ENCODE data around the gene FAM171A2. TPM values are rescaled to one million over a fixed set of nuclear protein-coding genes. Genes with fewer than 3 reads are reported as not detected.

The FAM171A2 gene
- total RNA-seq: 1 to 10 TPM; 2.4 to 3.3 TPM

DNA sequence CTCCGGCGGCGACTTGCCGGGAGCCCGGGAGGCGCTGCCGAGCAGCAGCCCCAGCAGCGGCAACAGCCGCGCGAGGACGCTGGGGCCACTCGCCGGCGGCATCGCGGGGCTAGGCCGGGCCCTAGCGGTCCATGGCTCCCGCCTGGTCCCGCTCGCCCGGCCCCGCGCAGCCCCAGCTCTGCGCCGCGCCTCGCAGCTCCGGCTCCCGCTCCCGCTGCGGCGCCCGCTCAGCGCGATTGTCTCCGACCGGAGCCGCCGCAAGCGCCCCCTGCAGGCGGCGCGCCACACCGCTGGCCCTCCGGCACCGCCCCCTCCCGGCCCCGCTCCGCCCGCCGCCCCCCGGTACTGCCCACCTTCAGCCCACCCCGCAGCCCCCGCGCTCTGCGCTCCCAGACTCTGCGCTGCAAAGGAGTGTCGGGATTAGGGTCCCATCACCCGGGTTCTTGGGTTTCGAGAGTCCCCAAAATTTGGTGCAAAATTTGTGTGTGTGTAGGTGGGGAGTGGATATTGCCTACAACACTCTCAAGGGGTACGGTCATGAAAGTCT, at the start of gene FAM171A2:
Gene FAM171A2 (minus strand): TSS at position 241 of the 547 bp plus-strand sequence. CDS start 139 bp downstream, at position 102.
- peak within 1 kb of the TSS in 1 of 2 donors; percentile 32 for H3K27ac ChIP-seq
- no peak for DNase-seq (ENCODE audit: low spot score)
- no peaks in the 10 kb centered on the region for H3K9me3 ChIP-seq
- TF ChIP-seq, protein P1, sequence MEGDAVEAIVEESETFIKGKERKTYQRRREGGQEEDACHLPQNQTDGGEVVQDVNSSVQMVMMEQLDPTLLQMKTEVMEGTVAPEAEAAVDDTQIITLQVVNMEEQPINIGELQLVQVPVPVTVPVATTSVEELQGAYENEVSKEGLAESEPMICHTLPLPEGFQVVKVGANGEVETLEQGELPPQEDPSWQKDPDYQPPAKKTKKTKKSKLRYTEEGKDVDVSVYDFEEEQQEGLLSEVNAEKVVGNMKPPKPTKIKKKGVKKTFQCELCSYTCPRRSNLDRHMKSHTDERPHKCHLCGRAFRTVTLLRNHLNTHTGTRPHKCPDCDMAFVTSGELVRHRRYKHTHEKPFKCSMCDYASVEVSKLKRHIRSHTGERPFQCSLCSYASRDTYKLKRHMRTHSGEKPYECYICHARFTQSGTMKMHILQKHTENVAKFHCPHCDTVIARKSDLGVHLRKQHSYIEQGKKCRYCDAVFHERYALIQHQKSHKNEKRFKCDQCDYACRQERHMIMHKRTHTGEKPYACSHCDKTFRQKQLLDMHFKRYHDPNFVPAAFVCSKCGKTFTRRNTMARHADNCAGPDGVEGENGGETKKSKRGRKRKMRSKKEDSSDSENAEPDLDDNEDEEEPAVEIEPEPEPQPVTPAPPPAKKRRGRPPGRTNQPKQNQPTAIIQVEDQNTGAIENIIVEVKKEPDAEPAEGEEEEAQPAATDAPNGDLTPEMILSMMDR (IDR thresholded peaks at IDR 0.05): peak; percentile 85 to 93
- H3K4me3 ChIP-seq: peak within 1 kb of the TSS; percentile 47 to 63
- H3K4me1 ChIP-seq: peaks cover 0 to 31% of the 10 kb centered on the region in 2 donors
- no peaks in the 10 kb centered on the region for H3K36me3 ChIP-seq
- no peaks in the 10 kb centered on the region for H3K27me3 ChIP-seq

DNA sequence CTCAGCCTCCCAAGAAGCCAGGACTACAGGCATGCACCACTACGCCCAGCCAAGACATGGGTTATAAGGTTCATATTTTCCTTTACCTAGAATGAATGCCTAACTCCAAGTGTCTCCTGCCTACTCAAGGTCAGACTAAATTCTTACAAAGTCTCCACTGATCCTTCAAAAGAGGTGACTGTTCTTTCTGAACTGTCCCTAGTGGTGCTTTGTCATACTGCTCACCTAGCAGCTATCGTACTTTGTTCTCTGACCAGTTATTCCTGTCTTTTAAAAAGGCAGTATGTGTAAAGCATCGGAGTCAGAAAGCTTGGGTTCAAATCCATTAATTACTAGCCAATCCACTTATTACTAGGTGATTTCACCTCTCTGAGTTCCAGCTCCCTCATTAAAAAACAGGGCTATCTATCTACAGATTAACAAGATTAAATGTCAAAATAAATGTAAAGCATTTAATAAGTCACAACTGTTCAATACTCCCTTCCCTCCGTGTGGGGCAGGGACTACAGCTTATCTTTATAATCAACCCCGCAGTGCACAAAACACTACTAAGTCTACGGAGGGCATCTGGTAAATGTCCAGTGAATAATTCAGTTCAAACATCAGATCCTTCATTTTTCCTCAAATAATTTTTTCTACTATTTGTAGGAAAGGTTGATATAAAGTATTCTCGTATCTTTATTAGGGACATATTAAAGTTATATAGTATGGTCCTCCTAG, 45.8 kb upstream of the FAM171A2 start:
- H3K27me3 ChIP-seq: no peaks in the 10 kb centered on the region
- H3K4me1 ChIP-seq: no peaks in the 10 kb centered on the region
- DNase-seq (ENCODE audit: low spot score): no peak
- no peaks in the 10 kb centered on the region for H3K9me3 ChIP-seq
- no peak overlapping the region for H3K4me3 ChIP-seq
- H3K36me3 ChIP-seq: peaks cover 13% of the 10 kb centered on the region
- TF ChIP-seq, protein P1 (IDR thresholded peaks at IDR 0.05): no peak
- no peak overlapping the region for H3K27ac ChIP-seq

DNA sequence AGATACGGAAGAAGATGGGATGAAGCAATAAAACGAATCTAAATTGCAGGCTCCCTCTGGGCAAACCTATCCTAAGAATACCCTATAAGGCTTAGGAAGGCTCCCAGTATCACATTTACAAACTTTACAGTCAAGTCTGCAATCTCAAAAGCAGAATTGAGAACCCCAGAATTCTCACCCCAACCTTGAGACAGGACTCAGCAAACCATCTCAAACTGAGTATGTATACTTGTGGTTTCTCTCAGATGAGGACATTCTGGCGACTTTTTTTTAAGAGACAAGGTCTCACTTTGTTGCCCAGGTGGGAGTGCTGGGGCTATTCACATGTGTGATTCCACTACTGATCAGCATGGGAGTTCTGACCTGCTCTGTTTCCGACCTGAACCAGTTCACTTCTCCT, 45.1 kb upstream of the FAM171A2 start:
- Histone ChIP-seq H3K27me3 (no peaks in the 10 kb centered on the region), H3K36me3 (peaks cover 13% of the 10 kb centered on the region), H3K9me3 (no peaks in the 10 kb centered on the region), H3K27ac (no peak overlapping the region), H3K4me3 (no peak overlapping the region), H3K4me1 (no peaks in the 10 kb centered on the region)
- DNase-seq (ENCODE audit: low spot score): no peak
- TF ChIP-seq, protein P1 (IDR thresholded peaks at IDR 0.05): no peak

DNA sequence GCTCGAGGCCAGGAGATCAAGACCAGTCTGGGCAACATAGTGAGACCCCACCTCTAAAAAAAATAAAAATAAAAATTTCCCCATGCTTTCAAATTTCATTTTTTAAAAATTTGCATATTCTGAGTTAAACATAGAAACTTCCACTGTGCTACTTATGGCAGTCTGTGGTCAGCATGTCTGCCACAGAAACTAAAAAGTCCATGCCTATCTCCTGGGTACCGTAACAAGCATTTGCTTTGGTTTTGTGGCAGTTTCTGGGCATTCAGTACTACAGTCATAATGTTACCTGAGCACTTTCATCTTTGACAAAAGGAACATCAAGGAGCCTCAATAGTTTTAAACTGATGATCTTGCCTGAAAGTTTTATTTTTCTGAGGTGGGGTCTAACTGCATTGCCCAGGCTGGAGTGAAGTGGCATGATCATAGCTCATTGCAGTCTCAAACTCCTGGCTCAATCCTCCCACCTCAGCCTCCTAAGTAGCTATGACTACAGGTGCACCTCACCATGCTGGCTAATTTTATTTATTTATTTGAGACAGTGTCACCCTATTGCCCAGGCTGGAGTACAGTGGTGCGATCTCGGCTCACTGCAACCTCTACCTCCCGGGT, 39.0 kb upstream of the FAM171A2 start:
- H3K9me3 ChIP-seq: no peaks in the 10 kb centered on the region
- peaks cover 58% of the 10 kb centered on the region for H3K36me3 ChIP-seq
- no peak for DNase-seq (ENCODE audit: low spot score)
- no peaks in the 10 kb centered on the region for H3K27me3 ChIP-seq
- no peak overlapping the region for H3K4me3 ChIP-seq
- no peak overlapping the region for H3K27ac ChIP-seq
- no peaks in the 10 kb centered on the region for H3K4me1 ChIP-seq
- TF ChIP-seq, protein P1 (IDR thresholded peaks at IDR 0.05): no peak

DNA sequence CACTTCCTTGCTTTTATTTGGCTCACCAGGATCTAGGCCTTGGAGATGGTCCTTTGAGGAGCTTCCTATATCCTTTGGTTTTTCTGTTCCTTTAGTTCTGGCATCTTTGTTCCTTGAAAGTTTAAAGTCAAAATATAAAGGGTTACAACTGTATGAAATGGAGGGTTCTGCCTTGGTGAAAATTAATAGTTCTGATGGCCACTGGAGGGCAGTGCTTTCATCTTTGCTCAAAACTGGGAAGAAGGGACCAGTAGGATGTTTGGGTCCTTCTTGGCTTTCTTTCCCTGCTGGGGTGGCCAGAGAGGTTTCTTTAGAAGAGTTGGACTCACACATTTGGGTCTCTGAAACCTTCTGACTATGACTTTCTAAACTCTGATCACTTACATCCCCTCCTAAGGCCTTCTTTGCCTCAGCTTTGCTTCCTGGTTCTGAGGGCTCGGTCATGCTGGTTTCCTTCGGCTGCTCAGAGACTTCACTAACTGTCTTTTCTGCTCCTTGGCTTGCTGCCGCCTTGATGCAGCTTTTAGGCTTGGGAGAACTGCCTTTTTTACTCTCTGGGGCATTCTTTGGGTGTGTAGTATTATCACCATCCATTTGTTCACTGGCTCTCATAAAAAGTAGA, 36.7 kb upstream of the FAM171A2 start:
- Histone ChIP-seq H3K27ac (no peak overlapping the region), H3K4me3 (no peak overlapping the region), H3K4me1 (no peaks in the 10 kb centered on the region), H3K36me3 (peaks cover 49% of the 10 kb centered on the region), H3K27me3 (no peaks in the 10 kb centered on the region), H3K9me3 (no peaks in the 10 kb centered on the region)
- no peak for DNase-seq (ENCODE audit: low spot score)
- TF ChIP-seq, protein P1 (IDR thresholded peaks at IDR 0.05): peak in 1 of 2 donors; percentile 63

Measured in right atrium auricular region (tissue), 2 donors.